DLD1 (cell line): ENCODE results near the gene IL1RAPL1.
"Not testable (repeated sequence)": the region's sequence is repeated elsewhere in the genome, so short reads cannot be mapped to it uniquely, and the experiment has no call there.

Experiments
- in situ Hi-C: cut with HindIII; loops from 2 replicates; pipeline ENCODE4 v1.10.0; 2017; ENCODE audit warnings: low sequenced_read_pairs

The IL1RAPL1 gene

DNA sequence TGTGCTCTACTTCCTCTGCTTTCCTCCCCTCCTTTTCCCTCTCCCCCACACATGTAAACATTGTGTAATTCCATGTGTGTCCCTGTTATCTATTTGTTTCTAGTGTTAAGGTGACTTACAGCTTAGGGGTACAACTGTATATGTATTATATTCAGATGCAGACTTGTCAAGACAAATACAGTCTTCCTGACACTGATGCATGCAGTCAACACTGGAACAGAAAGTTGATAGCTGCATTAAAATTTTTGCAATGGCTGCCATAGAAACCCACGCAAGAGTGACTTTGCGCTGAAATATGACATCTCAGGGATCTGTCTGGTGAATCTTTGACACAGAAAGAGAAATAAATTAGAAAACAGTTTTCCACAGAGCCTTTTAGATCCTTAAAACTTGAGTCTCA, 656.7 kb downstream of the IL1RAPL1 start:
- in situ Hi-C loops, result no loop called here

DNA sequence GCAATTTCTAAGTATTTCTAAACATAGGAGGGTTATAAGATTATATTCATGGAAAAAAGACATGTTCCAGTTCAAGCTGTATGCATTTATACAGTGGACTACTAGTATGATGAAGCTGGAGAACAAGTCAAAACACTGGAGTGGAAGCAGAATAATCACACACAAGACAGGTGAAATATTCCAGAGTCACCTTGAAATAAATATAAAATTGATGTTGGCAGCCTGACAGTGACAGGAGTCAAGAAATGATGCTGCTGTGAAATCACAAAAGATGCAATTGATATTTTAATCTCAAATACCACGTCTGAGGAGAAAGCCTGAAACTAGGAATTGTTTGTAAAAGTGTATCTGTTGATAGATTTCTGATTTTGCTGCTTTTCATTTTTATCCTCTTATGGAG, 667.3 kb downstream of the IL1RAPL1 start:
- in situ Hi-C loops, result no loop called here

DNA sequence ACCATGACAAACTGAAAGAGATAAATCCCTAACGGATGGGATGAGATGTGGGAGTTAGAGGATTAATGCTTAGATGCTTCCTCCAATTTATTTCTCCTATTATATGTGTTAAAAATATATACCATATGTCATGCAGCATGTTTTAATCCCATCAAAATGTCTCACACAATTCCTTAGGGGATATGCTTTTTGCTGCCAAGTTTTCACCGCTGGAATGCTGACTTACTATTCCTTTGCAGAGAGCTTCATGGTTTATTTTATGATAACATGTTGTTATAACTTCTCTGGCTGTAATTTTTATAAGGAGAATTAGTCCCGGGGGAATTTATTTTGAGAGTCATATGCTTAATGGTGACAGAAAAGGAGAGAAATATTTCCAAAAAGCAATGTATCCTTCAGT, 670.3 kb downstream of the IL1RAPL1 start:
- in situ Hi-C loops, result no loop called here

DNA sequence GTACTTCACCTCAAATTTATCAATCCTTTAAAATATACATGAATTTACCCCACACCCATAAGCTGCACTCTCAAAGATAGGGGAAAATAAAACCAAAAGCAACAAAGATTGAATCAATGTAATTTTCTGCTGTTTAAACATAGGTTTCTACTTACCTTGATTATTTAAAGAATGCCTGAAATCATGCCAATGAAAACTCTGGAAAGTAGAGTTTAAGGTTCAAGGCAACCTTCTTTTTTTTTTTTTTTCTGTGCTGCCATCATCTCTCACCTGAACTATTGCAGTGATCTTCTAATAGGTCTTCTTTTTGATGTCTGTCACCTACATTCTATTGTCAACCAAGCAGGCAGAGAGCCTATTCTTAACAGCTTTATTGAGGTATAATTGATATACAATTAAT, 682.1 kb downstream of the IL1RAPL1 start:
- in situ Hi-C loops, result no loop called here

DNA sequence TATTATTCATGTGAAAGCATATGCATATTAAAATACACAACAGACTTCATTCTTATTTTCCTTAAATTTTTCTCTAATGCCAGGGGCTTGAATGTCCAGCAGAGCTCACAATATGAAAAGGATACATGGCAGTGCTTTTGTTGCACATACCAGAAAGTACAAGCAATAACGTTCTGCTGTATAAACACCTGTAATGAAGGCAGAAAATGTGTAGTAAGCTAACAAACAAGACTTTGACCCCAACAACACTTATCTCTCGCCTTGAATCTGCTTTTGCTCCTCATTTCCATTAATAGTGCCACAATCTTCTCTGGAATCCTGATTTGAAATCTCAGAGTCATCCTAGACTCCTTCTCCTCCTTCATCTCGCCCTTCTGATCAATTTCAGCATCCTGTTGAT, 687.3 kb downstream of the IL1RAPL1 start:
- in situ Hi-C loops, result no loop called here

DNA sequence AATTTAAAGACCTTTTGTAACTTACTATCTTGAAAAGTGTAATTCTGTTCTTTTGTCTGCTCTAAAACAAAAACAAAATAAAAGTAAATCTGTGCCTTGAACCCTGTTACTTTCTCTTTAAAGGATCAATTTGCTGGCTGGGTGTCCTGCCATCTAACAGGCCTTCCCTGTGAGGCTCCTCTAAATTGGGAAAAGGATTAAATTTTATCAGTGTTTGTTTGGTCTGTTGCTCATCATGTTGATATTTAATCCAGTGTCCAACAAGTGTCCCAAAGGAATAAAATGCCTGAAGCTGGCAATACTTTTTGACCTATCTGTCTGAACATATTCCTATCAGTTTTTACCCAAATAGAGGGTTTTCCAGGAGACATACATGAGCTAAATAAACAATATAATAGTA, 688.7 kb downstream of the IL1RAPL1 start:
- in situ Hi-C loops, result no loop called here

DNA sequence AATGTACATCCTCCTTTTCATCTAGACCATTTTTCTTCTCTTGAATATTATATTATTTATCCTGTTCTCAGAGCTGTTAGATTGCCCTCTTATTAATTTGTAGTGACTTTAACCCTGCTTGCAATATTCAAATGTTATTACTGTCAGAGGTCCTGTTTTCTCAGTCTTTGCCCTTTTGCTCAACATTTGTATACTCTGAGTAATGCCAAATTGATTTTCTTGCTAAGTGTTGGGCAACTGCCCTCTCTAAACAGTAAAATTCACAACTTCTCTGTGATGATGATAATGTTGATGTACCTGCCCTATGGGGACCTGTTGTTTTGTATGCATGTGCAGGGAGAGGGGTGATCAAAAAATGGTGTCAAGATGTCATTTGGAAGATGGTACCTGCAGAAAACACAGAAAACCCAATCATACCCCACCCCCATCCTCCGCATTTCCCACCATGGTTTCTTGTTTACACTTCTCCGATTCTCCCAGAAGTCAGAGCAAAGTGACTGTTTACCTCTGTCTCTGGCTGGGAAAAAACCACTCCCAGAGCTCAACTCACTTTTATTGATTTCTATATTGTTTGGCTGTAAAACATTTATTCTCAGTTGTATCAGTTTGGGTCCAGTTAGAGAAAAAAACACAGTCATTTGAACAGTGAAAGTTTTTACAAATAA, 694.0 kb downstream of the IL1RAPL1 start:
- in situ Hi-C loops, result no loop called here

DNA sequence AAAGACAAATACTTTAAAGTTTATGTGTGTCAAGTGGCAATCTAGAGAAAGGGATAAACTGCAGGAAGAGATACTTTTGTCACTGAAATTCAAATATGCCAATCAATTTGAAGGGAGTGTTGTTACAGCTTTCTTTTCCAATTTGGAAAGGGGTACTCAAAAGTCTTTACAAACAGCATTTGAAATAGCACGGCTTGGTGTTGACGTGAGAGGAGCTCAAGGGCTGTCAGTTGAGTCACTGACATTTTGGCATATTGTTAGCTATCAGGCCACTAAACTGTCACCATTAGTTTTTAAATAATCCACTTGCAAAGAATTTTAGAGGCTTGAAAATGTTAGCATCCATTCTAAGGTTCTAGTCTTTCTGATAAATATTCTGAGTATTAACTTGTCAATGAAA, 698.4 kb downstream of the IL1RAPL1 start:
- in situ Hi-C loops, result no loop called here

DNA sequence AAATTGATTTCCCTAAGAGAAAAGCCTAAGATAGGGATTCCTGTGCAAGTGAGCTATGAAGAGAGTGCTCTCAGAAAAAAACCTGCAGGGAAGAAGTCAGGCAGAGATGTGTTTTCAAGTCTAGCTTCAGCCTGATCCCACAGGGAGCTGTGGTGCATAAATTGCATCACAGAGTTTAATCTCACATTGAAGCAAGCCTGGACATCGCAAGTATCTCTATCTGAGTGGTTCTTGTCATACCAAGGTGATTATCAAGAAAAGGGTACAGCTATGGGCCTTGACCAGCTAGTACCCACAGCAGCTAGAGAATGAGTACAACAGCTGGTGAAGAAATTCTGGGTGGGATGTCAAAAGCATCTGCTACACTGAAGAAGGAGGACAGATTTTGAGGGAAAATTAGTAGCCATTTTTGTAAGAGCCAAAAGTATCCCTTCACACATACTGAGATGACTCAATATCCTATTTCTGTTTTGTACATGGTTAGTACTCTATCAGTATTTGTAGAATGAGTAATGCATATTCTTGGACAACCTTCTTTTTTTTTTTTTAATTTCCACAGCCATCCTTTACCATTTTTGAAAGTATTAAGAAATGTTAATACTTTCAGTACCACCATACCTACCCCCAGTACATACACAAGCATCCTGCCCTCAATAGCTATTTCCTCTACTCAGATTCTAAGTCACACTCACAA, 708.9 kb downstream of the IL1RAPL1 start:
- in situ Hi-C loops, result no loop called here

DNA sequence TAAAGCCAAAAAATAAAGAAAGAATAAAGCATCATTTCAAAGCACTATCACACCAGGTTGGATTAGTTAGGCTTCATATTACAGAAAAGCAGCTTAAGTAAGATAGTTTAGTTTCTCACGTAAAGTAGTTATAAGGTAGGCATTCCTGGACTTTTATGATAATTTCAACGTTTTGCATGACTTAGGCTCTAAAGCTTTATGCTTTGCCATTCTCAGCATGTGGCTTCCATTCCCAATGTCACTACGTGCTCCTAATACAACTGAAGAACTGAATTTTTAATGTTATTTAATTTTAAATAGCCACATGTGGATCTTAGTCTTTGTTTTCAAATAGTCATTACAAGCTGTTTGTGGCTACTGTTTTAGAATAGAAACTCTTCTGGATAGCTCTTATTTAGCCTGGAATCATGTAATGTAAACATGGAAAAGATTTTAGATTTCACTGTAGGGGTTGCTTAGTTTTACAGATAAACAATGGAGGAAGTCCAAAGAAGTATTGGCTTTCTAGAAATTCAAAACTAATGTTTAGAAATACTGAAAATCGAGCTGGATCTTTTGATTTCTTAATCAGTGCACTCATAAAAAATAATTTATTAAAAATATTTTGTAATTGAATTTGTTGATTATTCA, 710.0 kb downstream of the IL1RAPL1 start:
- in situ Hi-C loops, result no loop called here

DNA sequence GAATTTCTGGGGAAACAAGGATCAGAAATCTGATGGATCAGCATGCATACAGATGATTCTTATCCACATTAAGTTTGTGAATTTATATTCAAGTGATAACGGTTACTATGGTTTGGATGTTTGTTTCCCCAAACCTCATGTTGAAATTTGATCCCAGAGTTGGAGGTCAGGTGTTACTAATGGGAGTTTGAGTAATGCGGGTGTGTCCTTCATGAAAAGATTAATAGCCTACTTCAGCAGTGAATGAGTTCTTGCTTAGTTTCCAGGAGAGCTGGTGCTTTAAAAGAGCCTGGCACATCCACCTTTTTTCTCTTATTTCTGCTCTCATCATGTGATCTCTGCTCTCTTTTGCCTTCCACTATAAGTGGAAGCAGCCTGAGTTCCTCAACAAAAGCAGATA, 712.4 kb downstream of the IL1RAPL1 start:
- in situ Hi-C loops, result no loop called here

DNA sequence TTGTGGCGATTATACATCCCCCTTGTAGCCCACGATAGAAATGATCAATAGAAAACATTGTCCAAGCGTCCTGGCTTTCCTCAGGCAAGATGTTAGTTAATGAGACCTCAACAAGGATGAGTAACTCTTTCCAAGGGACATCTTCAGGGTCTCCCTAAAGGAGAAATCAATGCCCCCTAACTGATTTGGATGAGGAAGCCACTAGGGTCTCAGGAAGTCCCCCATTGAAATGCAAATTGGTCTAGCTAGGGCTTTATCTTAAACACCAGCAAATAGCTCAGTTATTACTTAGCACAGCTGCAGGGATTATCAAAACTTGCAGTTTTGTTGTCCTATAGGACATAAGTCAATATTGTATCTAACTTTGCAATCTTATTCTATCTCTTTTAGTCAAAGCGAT, 721.5 kb downstream of the IL1RAPL1 start:
- in situ Hi-C loops, result no loop called here

DNA sequence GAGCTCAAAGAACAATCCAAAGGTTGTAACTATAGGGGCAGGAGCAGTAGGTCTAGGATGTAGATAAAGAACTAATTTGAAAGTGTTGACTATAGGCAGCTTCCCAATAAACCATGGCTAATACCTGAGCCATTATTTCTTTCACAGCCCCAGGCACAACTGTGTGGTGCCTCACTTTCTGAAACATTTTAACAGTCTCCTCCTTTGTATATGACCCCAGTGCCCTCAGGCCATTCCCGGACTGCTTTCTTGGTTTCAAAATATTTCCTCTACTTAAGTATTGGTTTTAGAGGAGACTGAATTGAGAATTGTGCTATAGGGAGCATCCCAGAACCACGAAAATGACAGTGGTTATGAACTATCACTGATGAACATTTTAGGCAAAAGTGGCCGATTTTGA, 728.7 kb downstream of the IL1RAPL1 start:
- in situ Hi-C loops, result no loop called here

DNA sequence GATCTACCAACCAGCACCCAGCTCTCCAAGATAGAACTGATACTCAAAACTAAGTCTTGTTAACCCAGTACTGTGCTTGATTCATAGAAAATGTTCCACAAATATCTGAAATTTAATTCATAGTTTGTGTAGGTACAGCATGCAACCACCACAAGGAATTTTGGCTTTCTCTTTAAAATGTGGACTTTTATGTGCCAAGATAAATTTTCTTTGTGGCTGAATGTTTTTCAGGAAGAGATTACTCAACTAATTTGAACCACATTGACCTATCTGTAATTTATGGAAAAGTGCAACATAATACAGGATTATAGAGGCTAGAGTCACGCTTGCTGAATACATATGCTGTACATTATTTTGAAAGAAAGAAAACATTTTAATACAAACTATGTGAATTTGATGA, 730.8 kb downstream of the IL1RAPL1 start:
- in situ Hi-C loops, result no loop called here

DNA sequence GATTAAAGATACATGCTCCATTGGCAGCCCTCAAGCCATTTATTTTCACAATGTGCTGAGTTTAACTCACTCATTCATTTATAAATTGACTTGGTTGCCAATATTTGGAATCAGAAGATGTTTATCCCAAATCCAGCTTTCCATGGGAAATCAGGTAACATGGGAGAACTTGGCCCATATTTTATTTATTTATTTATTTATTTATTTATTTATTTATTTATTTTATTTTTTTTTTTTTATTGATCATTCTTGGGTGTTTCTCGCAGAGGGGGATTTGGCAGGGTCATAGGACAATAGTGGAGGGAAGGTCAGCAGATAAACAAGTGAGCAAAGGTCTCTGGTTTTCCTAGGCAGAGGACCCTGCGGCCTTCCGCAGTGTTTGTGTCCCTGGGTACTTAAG, 745.2 kb downstream of the IL1RAPL1 start:
- in situ Hi-C loops, result not testable (repeated sequence)

DNA sequence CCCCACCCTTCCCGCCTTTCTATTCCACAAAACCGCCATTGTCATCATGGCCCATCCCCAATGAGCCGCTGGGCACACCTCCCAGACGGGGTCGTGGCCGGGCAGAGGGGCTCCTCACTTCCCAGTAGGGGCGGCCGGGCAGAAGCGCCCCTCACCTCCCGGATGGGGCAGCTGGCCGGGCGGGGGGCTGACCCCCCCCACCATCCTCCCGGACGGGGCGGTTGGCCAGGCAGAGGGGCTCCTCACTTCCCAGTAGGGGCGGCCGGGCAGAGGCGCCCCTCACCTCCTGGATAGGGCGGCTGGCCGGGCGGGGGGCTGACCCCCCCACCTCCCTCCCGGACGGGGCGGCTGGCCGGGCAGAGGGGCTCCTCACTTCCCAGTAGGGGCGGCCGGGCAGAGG, 745.8 kb downstream of the IL1RAPL1 start:
- in situ Hi-C loops, result not testable (repeated sequence)

DNA sequence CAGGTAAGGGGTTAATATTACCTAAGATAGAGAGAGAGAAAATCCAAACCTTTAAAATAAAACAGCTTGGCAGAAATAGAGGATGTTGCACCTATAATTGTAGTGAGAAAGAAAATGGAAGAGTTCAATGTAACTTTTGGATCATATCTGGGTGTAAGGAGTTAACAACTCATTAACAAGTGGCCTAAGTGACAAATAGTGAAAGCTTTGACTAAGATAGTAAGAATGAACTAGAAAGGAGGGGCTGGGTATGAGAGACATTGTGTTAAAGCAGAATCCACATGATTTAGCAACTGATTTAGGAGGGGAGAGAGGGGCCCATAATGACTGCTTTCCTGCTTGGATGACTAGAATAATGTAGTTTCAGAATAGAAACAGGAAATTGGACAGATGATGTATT, 761.0 kb downstream of the IL1RAPL1 start:
- in situ Hi-C loops, result no loop called here

DNA sequence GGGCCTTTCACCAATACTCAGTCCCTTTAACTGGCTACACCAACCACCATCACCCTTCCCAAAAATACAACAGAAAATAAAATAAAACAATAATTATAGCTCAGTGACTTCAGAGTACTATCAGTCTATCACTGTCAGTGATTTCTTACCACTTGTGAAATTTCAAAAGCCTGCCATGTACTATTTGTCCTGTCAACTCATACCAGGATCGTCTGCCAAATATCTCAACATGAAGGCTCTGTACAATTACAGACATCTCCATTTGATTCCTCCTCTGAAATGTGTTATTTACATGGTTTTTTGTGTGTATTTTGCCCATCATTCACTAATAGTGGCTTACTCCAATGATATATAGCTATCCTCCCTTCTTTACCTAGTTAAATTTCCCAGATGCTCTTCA, 772.0 kb downstream of the IL1RAPL1 start:
- in situ Hi-C loops, result no loop called here

DNA sequence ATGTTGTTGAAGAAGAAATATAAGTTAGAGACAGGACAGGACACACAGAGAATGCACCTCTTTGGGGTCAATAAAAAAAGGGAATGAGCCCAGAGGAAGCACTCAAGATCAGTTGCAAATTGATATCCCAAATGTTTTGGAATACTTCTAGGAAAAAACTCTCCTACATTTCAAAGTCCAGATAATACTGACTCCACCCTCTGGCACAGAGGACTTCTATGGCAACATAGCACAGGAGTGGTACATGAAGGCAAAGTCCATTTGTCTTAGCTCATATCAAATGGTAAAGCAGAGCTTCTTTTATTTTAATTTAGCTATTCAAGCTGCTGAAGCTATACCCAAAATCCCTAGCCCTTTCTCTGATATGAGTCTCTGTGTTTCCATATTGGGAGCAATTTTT, 787.5 kb downstream of the IL1RAPL1 start:
- in situ Hi-C loops, result not testable (repeated sequence)

DNA sequence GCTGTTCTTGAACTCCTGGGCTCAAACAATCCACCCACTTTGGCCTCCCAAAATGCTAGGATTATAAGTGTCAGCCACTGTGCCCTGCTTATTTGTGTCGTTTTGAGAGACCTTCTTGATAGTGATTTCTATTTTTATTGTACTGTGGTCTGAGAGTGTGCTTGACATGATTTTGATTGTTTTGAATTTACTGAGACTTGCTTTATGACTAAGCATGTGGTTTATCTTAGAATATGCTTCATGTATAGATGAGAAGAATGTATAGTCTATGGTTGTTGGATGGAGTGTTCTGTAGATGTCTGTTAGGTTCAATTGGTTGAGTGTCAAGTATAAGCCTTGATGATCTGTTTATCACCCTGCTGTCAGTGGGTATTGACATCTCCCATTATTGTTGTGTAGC, 789.3 kb downstream of the IL1RAPL1 start:
- in situ Hi-C loops, result no loop called here

DNA sequence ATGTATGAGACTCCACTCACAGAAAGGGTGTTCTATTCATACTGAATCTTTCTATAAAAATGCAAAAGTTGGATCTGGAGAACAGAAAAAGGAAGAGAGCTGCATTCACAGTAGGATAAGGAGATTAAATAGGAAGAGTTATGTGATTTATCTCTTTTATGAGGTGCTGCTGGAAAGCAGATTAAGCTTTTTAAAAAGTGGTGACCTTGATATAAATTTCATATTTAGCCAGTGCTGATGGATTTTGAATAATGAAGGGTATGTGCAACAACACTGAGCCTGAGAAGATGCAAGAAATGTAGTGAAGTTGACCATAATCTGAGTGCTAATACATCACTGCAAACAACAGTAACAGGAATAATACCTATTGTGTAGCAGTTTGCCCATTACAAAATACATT, 795.6 kb downstream of the IL1RAPL1 start:
- in situ Hi-C loops, result no loop called here

DNA sequence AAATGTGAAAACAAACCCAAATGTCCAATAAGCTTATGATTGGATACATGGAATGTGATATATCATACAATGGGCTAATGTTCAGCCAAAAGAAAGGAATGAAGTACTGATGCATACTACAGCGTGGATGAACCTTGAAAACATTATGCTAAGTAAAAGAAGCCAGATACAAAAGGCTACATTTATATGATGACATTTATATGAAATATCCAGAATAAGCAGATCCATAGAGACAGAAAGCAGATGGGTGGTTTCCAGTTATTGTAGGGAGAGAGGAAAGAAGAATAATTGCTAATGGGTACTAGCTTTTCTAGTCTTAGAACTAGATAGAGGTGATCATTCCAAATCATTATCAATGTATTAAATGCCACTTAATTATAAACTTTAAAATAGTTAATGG, 801.3 kb downstream of the IL1RAPL1 start:
- in situ Hi-C loops, result no loop called here
